Peyer's patch (tissue), 4 donors: ENCODE data around the gene VAMP8. TPM values are rescaled to one million over a fixed set of nuclear protein-coding genes. Genes with fewer than 3 reads are reported as not detected.

Experiments
- DNase-seq, 3 donors: peaks; one replicate each; pipeline ENCODE4 v3.0.0-alpha.2; 2017 to 2019
- H3K27ac ChIP-seq, 4 donors: fragments of 200-600 bp; sonication (generic); one replicate each; pipeline ENCODE4 v1.5.1; 2016 to 2019
- H3K27me3 ChIP-seq, 2 donors: fragments of 200-600 bp; sonication (generic); one replicate each; pipeline ENCODE4 v1.5.1; 2019
- H3K36me3 ChIP-seq, 3 donors: fragments of 200-600 bp; sonication (generic); one replicate each; pipeline ENCODE4 v1.5.1; 2016 to 2019
- H3K4me1 ChIP-seq, 4 donors: fragments of 200-600 bp; sonication (generic); one replicate each; pipeline ENCODE4 v1.5.1; 2016 to 2019
- H3K4me3 ChIP-seq, 4 donors: fragments of 200-600 bp; sonication (generic); 1 replicate in 3 of 4; 2 replicates in 1 of 4; pipeline ENCODE4 v1.5.1; 2016 to 2019; ENCODE audit warnings: mild to moderate bottlenecking in 1 of 4
- H3K9me3 ChIP-seq, 4 donors: fragments of 200-600 bp; sonication (generic); one replicate each; pipeline ENCODE4 v1.5.1; 2016 to 2019; ENCODE audit warnings: mild to moderate bottlenecking in 1 of 4
- CTCF ChIP-seq, 6 experiments: fragments of 450-650 bp in 4 of 6; fragments of 200-600 bp in 2 of 6; sonication (generic) in 1 of 6; IDR thresholded peaks; one replicate each; pipeline ENCODE4 v1.5.1; 2017 to 2019; ENCODE audit warnings: antibody characterized with exemption in 6 of 6, mild to moderate bottlenecking in 3 of 6, moderate library complexity in 1 of 6
- POLR2A ChIP-seq, 2 donors: fragments of 450-650 bp; IDR thresholded peaks; one replicate each; pipeline ENCODE4 v1.5.1; 2017; ENCODE audit warnings: antibody characterized with exemption in 2 of 2, mild to moderate bottlenecking in 2 of 2, moderate library complexity in 2 of 2
- total RNA-seq, 4 donors: library from RNA; depleted of rRNA; stranded (reverse); fragments of >200 nt; gene quantifications; one replicate each; pipeline ENCODE4 v1.1.0, GENCODE V29; 2016

Gene VAMP8
- total RNA-seq, 4 donors from 2014 or later: 75.1 to 189 (median 112) TPM

GRCh38 chr2:85596026-85596333 lies 18.6 kb downstream of the VAMP8 start:
- peak overlapping the region; percentile 75 to 97 (median 86) for H3K4me3 ChIP-seq
- peaks cover 0 to 22% (median 0%) of the 10 kb centered on the region in 3 donors for H3K36me3 ChIP-seq
- H3K9me3 ChIP-seq: no peaks in the 10 kb centered on the region
- H3K27me3 ChIP-seq: no peaks in the 10 kb centered on the region
- H3K27ac ChIP-seq: peak overlapping the region; percentile 84 to 94 (median 88)
- no peak for DNase-seq
- H3K4me1 ChIP-seq: peaks cover 9 to 33% (median 11%) of the 10 kb centered on the region in 4 donors
- TF ChIP-seq POLR2A (IDR thresholded peaks at IDR 0.05) (no peak), CTCF (IDR thresholded peaks at IDR 0.05) (no peak)

DNA sequence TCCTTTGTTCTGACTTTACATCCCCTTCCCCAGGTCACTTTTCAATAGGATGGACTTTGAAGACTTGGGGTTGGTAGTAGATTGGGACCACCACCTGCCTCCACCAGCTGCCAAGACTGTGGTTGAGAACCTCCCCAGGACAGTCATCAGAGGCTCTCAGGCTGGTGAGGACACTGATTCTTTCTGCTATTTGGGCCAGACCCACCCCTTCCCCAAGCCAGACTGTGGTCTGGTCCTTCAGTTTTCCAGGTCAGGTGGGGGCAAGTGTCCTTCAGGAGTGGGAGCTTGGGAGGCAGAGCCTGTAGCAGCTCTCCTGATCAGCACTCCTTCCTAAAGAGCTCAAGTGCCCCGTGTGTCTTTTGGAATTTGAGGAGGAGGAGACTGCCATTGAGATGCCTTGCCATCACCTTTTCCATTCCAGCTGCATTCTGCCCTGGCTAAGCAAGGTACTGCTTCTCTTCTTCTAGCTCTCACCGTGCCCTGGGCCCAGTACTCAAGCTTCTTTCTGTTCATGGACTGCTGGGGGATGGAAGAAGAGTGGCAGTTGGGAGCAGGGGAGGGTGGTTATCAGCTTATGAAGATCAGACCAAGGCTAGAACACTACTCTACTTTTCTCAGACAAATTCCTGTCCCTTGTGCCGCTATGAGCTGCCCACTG lies 19.2 kb downstream of the VAMP8 start:
- Histone ChIP-seq H3K9me3 (no peaks in the 10 kb centered on the region), H3K36me3 (peaks cover 0 to 22% (median 0%) of the 10 kb centered on the region in 3 donors), H3K27me3 (no peaks in the 10 kb centered on the region), H3K4me1 (peaks cover 9 to 31% (median 14%) of the 10 kb centered on the region in 4 donors), H3K4me3 (peak overlapping the region; percentile 75 to 97 (median 86)), H3K27ac (peak overlapping the region in 2 of 4 donors; percentile 84 to 94)
- DNase-seq: no peak
- no peak for TF ChIP-seq CTCF (IDR thresholded peaks at IDR 0.05)
- no peak for TF ChIP-seq POLR2A (IDR thresholded peaks at IDR 0.05)

DNA sequence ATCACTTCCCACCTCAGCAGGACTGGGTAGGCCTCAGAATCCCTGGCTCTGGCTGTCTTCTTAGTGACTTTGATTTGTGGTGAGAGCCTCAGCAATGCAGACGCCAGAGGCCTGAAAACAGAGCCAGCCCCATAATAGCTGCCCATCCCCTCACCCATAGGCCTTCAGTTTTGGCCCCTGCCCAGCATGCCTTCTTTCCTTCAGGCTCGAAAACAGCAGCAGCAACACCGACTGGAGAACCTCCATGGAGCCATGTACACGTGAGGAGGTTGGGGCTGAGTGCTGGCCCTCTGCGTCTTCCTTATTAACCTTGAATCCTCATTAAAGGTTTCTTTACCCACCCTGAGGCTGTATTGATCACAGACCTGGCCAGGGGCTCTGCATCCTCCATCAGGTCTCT lies 19.9 kb downstream of the VAMP8 start:
- peaks cover 0 to 22% (median 0%) of the 10 kb centered on the region in 3 donors for H3K36me3 ChIP-seq
- no peak overlapping the region for H3K4me3 ChIP-seq
- peaks cover 9 to 34% (median 16%) of the 10 kb centered on the region in 4 donors for H3K4me1 ChIP-seq
- no peaks in the 10 kb centered on the region for H3K9me3 ChIP-seq
- no peak for DNase-seq
- no peaks in the 10 kb centered on the region for H3K27me3 ChIP-seq
- no peak for TF ChIP-seq POLR2A (IDR thresholded peaks at IDR 0.05)
- TF ChIP-seq CTCF (IDR thresholded peaks at IDR 0.05): no peak
- H3K27ac ChIP-seq: no peak overlapping the region

GRCh38 chr2:85598594-85599340 lies 21.4 kb downstream of the VAMP8 start:
- H3K27ac ChIP-seq: no peak overlapping the region
- H3K36me3 ChIP-seq: peaks cover 0 to 22% (median 0%) of the 10 kb centered on the region in 3 donors
- no peak for DNase-seq
- H3K4me1 ChIP-seq: peaks cover 9 to 38% (median 16%) of the 10 kb centered on the region in 4 donors
- no peak for TF ChIP-seq POLR2A (IDR thresholded peaks at IDR 0.05)
- no peak for TF ChIP-seq CTCF (IDR thresholded peaks at IDR 0.05)
- no peaks in the 10 kb centered on the region for H3K27me3 ChIP-seq
- H3K9me3 ChIP-seq: no peaks in the 10 kb centered on the region
- H3K4me3 ChIP-seq: no peak overlapping the region

DNA sequence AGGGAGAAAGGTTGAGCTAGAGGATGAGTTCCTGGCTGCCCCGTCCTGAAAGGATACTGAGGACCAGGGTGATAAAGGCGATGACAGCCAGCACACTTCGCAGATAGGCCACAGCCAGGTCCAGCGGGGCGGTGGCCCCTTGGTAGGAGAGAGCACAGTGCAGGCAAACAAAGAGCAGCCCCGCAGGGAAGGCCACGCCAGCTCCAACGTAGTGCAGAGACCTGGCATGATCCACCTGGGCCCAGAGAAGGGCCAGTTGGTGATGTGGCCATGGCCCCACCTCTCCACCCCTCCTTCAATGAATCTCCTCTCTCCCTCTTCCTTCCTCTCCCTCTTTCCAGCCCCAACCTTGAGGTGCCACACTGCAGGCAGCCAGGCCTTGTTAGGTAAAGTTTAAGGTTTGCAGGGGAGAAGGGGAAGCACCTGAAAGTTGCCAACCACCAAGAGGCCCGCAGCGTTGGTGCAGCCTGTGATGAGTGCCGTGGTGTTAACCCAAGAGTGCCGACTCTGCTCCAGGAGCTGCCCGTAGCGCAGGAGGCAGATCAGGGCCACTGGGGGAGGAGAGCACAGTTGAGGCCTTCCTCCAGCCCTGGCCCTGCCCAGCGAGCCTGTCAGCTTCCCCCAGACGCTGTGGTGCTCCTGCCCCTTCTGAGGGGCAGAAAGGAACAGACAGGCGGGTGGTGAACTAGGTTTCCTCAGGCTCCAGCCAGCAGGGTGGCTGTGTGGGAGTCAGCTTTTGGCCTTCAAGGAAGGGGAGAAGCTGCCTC lies 22.3 kb downstream of the VAMP8 start:
- H3K4me1 ChIP-seq: peaks cover 7 to 39% (median 14%) of the 10 kb centered on the region in 4 donors
- DNase-seq: no peak
- H3K27me3 ChIP-seq: no peaks in the 10 kb centered on the region
- peaks cover 0 to 22% (median 0%) of the 10 kb centered on the region in 3 donors for H3K36me3 ChIP-seq
- no peak for TF ChIP-seq CTCF (IDR thresholded peaks at IDR 0.05)
- TF ChIP-seq POLR2A (IDR thresholded peaks at IDR 0.05): no peak
- no peak overlapping the region for H3K4me3 ChIP-seq
- H3K27ac ChIP-seq: no peak overlapping the region
- no peaks in the 10 kb centered on the region for H3K9me3 ChIP-seq
